ENCODE measurements around the gene UACA.
"Not testable (repeated sequence)": the region's sequence is repeated elsewhere in the genome, so short reads cannot be mapped to it uniquely, and the experiment has no call there.

DNA sequence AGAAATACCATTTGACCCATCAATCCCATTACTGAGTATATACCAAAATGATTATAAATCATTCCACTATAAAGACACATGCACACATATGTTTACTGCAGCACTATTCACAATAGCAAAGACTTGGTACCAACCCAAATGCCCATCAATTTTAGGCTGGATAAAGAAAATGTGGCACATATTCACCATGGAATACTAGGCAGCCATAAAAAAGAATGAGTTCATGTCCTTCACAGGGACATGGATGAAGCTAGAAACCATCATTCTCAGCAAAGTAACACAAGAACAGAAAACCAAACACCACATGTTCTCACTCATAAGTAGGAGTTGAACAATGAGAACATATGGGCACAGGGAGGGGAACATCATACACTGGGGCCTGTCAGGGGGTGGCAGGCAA is 16.8 kb downstream of the UACA start:
- TF ChIP-seq, protein P1, sequence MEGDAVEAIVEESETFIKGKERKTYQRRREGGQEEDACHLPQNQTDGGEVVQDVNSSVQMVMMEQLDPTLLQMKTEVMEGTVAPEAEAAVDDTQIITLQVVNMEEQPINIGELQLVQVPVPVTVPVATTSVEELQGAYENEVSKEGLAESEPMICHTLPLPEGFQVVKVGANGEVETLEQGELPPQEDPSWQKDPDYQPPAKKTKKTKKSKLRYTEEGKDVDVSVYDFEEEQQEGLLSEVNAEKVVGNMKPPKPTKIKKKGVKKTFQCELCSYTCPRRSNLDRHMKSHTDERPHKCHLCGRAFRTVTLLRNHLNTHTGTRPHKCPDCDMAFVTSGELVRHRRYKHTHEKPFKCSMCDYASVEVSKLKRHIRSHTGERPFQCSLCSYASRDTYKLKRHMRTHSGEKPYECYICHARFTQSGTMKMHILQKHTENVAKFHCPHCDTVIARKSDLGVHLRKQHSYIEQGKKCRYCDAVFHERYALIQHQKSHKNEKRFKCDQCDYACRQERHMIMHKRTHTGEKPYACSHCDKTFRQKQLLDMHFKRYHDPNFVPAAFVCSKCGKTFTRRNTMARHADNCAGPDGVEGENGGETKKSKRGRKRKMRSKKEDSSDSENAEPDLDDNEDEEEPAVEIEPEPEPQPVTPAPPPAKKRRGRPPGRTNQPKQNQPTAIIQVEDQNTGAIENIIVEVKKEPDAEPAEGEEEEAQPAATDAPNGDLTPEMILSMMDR (IDR thresholded peaks at IDR 0.05; ENCODE audit: low read depth, low read length) = not testable (repeated sequence)
- not testable (repeated sequence) for TF ChIP-seq POLR2A (IDR thresholded peaks at IDR 0.05; ENCODE audit: extremely low read depth, insufficient read length); MYC (IDR thresholded peaks at IDR 0.05; ENCODE audit: low read depth, low read length)

Data from NB4 (cell line).